ENCODE measurements around the gene SLC6A9.

SLC6A9 gene

GRCh38 chr1:43969746-43970466, 61.4 kb downstream of the SLC6A9 start, which contains the start of gene DPH2:
DPH2 (plus strand) TSS chr1:43970010; CDS start chr1:43970176, 166 bp downstream.
- DNase-seq (ENCODE audit: low read depth), result peak; percentile 94

- no peak for DNase-seq (ENCODE audit: low read depth)
These were observed 61.9 kb downstream of the SLC6A9 start for GRCh38 chr1:43969416-43969745.

DNA sequence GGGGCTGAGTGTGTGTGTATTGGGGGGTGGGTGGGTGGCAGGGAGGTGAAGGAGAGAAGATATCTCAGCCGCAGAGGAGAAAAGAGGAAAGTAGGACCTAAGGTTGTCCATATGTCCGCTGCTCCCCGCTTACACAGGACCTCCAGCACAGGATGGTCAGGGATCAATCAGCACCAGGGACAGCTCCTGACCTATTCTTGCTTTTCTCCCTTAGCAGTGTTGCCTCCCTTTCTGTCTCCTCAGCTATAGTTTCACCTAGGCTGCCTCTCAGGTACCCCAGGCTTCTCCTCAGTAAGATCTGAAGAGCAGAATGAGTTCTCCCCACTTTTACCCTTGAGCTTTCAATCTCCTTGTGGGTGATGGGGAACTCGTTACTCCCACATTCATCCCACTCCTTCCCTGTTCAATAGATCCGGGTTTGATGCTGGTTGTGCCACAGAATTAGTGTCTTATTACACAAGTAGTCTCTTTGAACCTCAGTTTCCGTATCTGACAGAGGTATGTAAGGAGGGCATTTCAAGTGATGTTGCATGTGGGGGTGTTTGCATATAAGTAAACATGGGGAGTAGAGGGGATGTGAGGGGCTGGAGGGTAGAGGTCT, 62.8 kb downstream of the SLC6A9 start:
- DNase-seq (ENCODE audit: low read depth), result no peak

GRCh38 chr1:43965316-43965715, 65.9 kb downstream of the SLC6A9 start:
- no peak for DNase-seq (ENCODE audit: low read depth)

DNA sequence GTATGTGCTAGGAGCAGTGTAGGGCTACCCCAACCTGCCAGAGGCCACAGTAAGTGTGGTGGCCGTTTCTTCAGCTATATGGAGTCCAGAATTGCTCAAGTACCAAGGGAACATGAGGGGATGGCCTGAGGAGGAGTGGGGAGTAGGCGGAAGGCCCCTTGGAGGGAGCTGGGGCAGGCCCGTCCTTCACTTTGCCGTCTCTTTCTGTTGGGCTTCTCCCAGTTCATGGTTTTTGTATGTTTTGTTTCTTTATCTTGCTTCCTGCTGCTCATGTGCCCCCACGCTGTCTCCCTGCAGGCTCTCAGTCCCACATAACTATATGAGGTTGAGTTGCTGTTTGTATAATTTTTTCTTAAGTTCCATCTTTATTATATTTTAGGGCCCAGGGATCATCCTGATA, 67.4 kb downstream of the SLC6A9 start:
- no peak for DNase-seq (ENCODE audit: low read depth)

DNA sequence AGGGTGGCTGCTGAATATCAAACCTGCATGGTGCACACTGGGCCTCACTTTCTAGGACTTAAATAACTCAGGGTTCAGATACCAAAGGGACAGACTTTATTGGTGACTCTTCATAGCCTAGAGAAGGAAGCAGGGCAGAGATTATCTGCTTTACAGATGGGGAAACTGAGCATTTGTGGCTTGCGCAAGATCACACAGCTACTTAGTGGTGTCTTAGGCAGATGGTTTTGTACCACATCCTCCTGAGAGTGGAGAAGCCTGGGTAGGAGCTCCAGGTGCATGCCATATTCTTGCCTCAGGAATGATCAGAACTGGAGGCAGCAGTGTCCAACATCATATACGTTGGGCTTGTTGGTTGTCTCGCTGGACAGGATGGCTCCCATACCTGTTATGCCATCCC, 68.3 kb downstream of the SLC6A9 start:
- no peak for DNase-seq (ENCODE audit: low read depth)

- no peak for DNase-seq (ENCODE audit: low read depth)
These were observed 68.9 kb downstream of the SLC6A9 start for GRCh38 chr1:43962324-43962723.

DNA sequence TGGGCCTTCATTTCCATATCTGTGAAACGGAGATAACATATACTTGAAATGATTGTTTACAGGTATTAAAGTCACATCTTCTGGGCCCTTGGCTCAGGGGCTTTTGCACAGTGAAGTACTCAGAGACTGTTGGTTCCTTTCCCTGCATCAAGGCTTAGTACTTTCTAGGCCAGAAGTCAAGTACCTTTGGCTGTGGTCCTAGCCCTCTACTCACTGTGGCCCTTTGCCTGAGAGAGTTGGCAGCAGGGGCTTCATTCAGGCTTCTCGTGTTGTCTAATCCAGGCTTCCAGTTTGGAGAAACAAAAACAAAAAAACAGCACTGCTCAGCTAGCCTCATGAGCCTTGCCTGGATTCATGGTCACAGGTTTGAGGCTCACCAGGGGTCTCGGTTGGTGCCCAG, 69.6 kb downstream of the SLC6A9 start:
- no peak for DNase-seq (ENCODE audit: low read depth)

DNA sequence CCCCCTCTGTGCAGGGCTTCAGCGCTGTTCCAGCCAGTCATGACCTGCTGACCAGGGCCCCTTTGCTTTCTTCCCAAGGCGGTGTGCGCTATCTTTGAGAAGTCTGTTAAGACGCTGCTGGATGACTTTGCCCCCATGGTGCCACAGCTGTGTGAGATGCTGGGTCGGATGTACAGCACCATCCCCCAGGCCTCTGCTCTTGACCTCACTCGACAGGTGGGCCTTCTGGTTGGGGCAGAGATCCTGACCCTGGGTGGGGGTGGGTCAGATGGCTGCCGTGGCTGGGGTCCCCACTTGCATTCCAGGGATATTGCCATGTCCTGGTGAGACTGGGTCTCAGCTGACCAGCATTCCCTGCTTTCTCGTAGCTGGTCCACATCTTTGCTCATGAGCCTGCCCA, 70.5 kb downstream of the SLC6A9 start:
- no peak for DNase-seq (ENCODE audit: low read depth)

DNA sequence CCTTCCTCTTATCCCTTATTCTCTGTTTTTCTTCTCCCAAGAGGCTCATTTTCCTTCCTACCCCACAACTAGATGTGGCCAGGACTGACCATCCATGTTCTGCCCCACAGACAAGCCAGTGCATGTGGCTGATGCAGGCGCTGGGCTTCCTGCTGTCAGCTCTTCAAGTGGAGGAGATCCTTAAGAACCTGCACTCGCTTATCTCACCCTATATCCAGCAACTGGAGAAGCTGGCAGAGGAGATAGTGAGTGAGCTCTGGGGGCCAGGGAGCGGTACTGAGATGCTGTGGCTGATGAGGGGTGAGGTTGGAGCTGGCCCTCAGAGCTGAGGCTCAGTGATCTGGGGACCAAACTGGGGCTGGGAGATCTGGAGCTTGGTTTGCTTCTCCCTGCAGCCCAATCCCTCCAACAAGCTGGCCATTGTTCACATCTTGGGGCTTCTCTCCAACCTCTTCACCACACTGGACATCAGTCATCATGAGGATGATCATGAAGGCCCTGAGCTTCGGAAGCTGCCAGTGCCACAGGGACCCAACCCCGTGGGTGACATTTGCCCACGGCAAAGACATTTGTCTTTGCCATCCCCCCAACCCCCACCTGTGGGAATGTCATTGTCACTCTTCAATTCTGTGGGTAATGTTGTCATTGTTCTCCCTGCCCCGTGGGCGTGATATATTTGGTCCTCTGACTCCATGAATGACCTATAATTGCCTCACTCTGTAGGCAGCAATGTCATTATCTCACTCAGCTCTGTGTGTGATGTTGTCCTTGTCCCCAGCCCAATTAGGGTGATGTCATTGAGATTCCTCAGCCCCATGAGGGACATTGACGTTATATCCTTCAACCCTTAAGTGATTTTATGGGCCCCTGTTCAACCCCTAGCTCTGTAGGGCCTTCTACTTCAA, 72.7 kb downstream of the SLC6A9 start:
- DNase-seq (ENCODE audit: low read depth), result no peak

DNA sequence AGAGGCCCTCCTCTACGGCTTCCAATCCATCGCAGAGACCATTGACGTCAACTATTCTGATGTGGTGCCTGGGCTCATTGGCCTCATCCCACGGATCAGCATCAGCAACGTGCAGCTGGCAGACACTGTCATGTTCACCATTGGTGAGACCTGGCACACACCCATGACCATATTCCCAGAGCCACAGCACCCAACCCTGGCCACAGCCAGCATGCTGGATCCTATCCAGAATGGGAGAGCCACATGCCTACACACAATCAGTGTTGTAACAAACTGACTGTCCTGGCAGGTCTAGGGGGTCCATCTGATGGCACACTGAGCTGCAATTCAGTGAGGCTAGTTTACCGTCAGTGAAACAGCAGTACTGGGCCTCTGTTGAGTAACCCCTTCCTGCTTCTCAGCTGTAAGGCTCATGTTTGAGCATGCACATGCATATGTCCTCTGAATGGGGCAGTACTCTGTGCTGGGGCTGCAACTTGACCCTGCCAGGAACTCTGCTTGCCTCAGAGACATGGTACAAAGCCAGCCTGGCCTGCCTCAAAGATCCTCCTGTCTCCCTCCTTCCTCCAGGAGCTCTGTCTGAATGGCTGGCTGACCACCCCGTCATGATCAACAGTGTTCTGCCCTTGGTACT, 73.7 kb downstream of the SLC6A9 start:
- DNase-seq (ENCODE audit: low read depth), result no peak

DNA sequence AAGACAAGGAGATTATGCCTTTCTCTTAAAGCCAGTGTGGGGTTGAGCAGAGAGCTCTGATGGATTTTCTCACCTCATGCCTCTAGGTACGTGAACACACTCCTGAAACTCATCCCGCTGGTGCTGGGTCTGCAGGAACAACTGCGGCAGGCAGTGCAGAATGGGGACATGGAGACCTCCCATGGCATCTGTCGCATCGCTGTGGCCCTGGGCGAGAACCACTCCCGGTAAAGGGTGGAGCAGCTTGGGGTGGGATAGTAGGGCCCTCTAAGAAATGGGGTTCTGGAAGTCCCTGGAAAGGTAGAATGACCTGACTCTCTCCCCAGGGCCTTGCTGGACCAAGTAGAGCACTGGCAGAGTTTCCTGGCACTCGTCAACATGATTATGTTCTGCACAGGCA, 75.0 kb downstream of the SLC6A9 start:
- no peak for DNase-seq (ENCODE audit: low read depth)

DNA sequence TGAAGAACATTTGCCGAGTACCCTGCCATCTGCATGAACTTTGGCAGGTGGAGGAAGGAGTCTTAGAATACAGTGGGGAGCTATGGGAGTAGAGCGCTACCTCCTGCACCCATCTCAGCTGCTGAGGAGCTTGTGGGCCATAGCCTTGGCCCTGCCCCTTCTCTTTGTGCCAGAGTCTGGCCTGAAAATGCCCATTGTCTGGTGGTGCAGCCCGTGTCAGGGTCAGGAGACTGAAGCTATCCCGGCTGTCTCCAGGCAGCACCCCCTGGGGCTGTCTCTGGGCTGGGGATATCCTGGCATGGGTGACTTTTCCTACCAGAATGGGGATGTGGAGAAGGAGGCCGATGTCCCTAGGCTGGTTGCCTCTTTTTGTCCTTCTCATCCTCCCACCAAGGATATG, 77.2 kb downstream of the SLC6A9 start:
- no peak for DNase-seq (ENCODE audit: low read depth)

GRCh38 chr1:43953361-43953760, 77.9 kb downstream of the SLC6A9 start:
- DNase-seq (ENCODE audit: low read depth), result no peak

DNA sequence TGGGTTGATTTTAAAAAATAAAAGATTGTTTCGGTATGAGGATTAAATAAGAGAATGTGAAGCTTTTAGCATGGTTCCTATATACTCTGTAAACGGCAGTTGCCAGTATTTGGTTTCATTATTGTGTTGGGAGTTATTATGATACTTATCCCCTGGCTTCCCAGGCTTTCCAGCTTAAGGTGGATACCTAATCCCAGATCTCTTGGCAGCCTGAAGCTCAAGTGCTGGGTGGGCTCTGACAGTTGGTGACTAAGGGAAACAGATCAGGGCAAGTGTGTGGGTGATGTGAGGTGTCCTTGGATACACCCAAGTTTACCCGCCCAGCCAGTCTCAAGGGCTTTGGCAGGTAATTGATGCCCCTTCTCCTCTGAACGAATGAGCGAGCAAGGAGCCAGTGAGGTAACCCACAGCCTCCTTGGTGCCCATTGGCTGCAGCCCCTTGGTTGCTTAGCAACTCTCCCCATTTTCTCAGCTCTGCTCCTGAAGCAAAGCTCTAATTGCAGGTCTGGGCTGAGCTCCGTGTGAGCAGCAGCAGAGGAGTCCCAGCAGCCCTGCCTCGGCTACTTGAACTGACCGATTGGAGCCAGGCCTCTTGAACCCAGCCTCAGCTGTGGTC, 78.4 kb downstream of the SLC6A9 start:
- no peak for DNase-seq (ENCODE audit: low read depth)

- DNase-seq (ENCODE audit: low read depth), result no peak
These were observed 80.0 kb downstream of the SLC6A9 start for GRCh38 chr1:43951021-43951985.

- DNase-seq (ENCODE audit: low read depth), result no peak
These were observed 81.6 kb downstream of the SLC6A9 start for GRCh38 chr1:43949678-43950077.

DNA sequence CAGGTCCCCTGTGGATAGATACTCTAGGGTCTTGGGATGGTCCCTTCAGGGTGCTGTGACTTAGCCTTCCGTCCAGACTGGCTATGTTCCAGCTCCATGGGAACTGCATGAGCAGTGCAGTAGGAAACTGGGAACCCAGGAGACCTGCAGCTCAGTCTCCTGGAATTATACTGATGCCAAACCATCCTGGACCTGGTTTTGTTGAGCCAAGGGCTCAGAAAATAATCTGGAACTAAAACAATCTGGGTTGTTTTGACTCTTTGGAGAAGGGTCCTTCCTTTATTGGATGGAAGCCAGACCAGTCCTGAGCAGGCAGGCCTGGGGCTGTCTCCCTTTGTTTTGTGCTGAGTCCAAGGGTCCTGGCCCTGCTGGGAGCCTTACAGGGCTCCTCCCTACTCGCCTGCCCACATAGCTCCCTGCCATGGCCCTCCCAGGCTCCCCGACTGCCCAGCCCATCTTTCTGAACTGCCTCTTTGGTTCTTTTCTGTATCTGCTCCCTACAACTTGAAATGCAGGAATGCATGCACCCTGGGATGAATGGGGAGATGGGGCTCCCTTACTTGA, 83.3 kb downstream of the SLC6A9 start:
- DNase-seq (ENCODE audit: low read depth), result no peak

DNA sequence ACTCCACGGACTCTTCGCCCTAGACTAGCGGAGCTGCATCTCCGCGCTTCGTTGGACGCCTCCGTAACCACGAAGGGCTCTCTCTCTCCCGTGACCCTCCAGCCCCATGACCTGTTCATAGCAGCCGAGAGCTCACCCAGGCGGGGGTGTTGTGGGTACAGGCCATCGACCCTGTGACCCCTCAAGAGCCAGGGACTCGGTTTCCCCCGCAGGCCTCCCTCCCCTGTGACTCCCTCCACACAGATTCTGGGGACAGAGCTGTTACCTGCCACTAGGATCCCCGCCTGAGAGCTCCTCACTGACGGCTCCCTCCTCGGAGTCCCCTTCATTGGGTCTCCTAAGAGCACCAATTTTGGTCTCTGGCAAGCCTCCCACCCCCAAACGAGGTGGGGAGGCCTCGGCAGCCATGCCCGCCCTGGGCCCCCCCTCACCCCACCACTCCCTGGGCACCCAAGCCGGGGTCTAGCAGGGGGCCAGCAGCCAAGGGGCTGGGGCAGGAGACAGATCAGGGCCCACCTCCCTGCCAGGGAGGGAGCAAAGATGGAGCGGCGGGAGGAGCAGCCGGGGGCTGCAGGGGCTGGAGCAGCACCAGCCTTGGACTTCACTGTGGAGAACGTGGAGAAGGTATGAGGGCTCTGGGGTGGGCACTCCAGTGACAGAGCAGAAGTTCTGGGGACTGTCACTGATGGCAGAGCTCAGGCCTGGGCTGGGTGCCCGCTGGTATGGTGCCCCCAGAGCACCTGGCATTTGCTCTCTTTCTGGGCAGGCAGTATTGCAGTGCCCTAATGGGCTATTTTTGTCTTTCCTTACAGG, 84.0 kb downstream of the SLC6A9 start:
- DNase-seq (ENCODE audit: low read depth), result no peak
